Stomach (tissue), 9 donors: ENCODE data around the gene SMARCB1. TPM values are rescaled to one million over a fixed set of nuclear protein-coding genes. Genes with fewer than 3 reads are reported as not detected.

Source experiments
- DNase-seq, 2 donors: peaks; one replicate each; pipeline versions ENCODE4 v3.0.0 to v3.0.0-alpha.2; 2013 to 2019
- H3K27ac ChIP-seq, 5 donors: fragments of 200-600 bp in 4 of 5; sonication (generic) in 4 of 5; one replicate each; pipeline ENCODE4 v1.5.1; 2013 to 2019; ENCODE audit warnings: mild to moderate bottlenecking in 1 of 5, moderate library complexity in 1 of 5
- H3K27me3 ChIP-seq, 3 donors: fragments of 200-600 bp; sonication (generic); one replicate each; pipeline ENCODE4 v1.5.1; 2017 to 2019; ENCODE audit warnings: mixed run types in 1 of 3
- H3K36me3 ChIP-seq, 4 donors: fragments of 200-600 bp; sonication (generic); 1 replicate in 3 of 4; 2 replicates in 1 of 4; pipeline ENCODE4 v1.5.1; 2016 to 2019
- H3K4me1 ChIP-seq, 4 donors: fragments of 200-600 bp; sonication (generic); one replicate each; pipeline ENCODE4 v1.5.1; 2016 to 2019
- H3K4me3 ChIP-seq, 4 donors: fragments of 200-600 bp; sonication (generic) in 3 of 4; one replicate each; pipeline ENCODE4 v1.5.1; 2016 to 2019; ENCODE audit warnings: mild to moderate bottlenecking in 1 of 4
- H3K9me3 ChIP-seq, 4 donors: fragments of 200-600 bp; sonication (generic); one replicate each; pipeline ENCODE4 v1.5.1; 2016 to 2019
- CTCF ChIP-seq, 7 experiments: fragments of 450-650 bp in 4 of 7; fragments of 200-600 bp in 3 of 7; sonication (generic) in 3 of 7; IDR thresholded peaks; one replicate each; pipeline ENCODE4 v1.5.1; 2016 to 2019; ENCODE audit warnings: antibody characterized with exemption in 7 of 7, control low read depth in 2 of 7, mild to moderate bottlenecking in 1 of 7
- EP300 ChIP-seq: sonication (generic); formaldehyde crosslinking; IDR thresholded peaks from one replicate; pipeline ENCODE4 v1.6.1; 2017; ENCODE audit warnings: antibody characterized with exemption
- POLR2A ChIP-seq, 4 donors: fragments of 450-650 bp; IDR thresholded peaks; one replicate each; pipeline ENCODE4 v1.6.1; 2016; ENCODE audit warnings: antibody characterized with exemption in 4 of 4, control low read depth in 2 of 4, mild to moderate bottlenecking in 1 of 4, moderate library complexity in 1 of 4
- POLR2AphosphoS5 ChIP-seq, 3 donors: sonication (generic); formaldehyde crosslinking; IDR thresholded peaks; one replicate each; pipeline ENCODE4 v1.6.1; 2016; ENCODE audit warnings: antibody characterized with exemption in 3 of 3
- WGBS, 5 donors: extraction: QIAGEN DNeasy Blood & Tissue Kit in 3 of 5; methylation state at CpG; one replicate each; pipeline versions ENCODE4 v1.1.5 to v1.1.7; 2013 to 2018; 5-methylcytosine and 5-hydroxymethylcytosine counted together
- intact Hi-C: fragments of 100-400 bp; cut with DNase I; formaldehyde crosslinking; loops from one replicate; pipeline ENCODE4 v1.15.1; 2023; ENCODE audit warnings: low total_unique reads
- polyA plus RNA-seq, 3 donors: library from polyadenylated mRNA; stranded (reverse); fragments of 200-250 nt; gene quantifications; one replicate each; pipeline ENCODE4 v1.2.3, GENCODE V29; 2013
- total RNA-seq, 5 donors: library from RNA; depleted of rRNA; stranded (reverse); fragments of >200 nt; gene quantifications; one replicate each; pipeline versions ENCODE4 v1.1.0 to v1.2.3, GENCODE V29; 2014 to 2016
- donor health status: healthy with polysubstance abuse.
- donor health status: Bipolar disorder and iron deficiency.
- donor health status: healthy.

Gene SMARCB1
- total and polyA plus RNA-seq, 8 donors: 13.4 to 74.6 (median 40.8) TPM

- no peak overlapping the region for H3K4me3 ChIP-seq
- TF ChIP-seq CTCF (IDR thresholded peaks at IDR 0.05) (no peak), POLR2A (IDR thresholded peaks at IDR 0.05) (no peak), POLR2AphosphoS5 (IDR thresholded peaks at IDR 0.05) (no peak), EP300 (no peak)
- no peak for DNase-seq
- H3K4me1 ChIP-seq: peaks cover 27 to 70% (median 51%) of the 10 kb centered on the region in 4 donors
- no peaks in the 10 kb centered on the region for H3K9me3 ChIP-seq
- H3K27me3 ChIP-seq: no peaks in the 10 kb centered on the region
- peak overlapping the region; percentile 44 to 65 (median 61) for H3K27ac ChIP-seq
- intact Hi-C loops: no loop called here
- H3K36me3 ChIP-seq: peaks cover 18 to 77% (median 74%) of the 10 kb centered on the region in 4 donors
- WGBS, 5 donors: 80 to 95% (median 89%) methylated on average over 2 to 3 of the region's 3 CpGs
These were observed 47.6 kb downstream of the SMARCB1 start for GRCh38 chr22:23834406-23834792.

- DNase-seq: peak in 1 of 2 donors; percentile 64
- peak overlapping the region; percentile 44 to 65 (median 61) for H3K27ac ChIP-seq
- H3K4me1 ChIP-seq: peaks cover 29 to 74% (median 56%) of the 10 kb centered on the region in 4 donors
- peaks cover 17 to 72% (median 69%) of the 10 kb centered on the region in 4 donors for H3K36me3 ChIP-seq
- no peak overlapping the region for H3K4me3 ChIP-seq
- intact Hi-C loops: no loop called here
- no peak for TF ChIP-seq EP300
- H3K9me3 ChIP-seq: no peaks in the 10 kb centered on the region
- no peaks in the 10 kb centered on the region for H3K27me3 ChIP-seq
- 35 to 69% (median 51%) methylated on average over 6 to 10 of the region's 10 CpGs for WGBS, 5 donors
These were observed 48.2 kb downstream of the SMARCB1 start for GRCh38 chr22:23834793-23835483.

- peak overlapping the region; percentile 44 to 65 (median 61) for H3K27ac ChIP-seq
- H3K27me3 ChIP-seq: no peaks in the 10 kb centered on the region
- 40 to 53% (median 43%) methylated on average over 10 to 11 of the region's 11 CpGs for WGBS, 5 donors
- intact Hi-C loops: no loop called here
- no peak for DNase-seq
- H3K9me3 ChIP-seq: no peaks in the 10 kb centered on the region
- peaks cover 29 to 74% (median 56%) of the 10 kb centered on the region in 4 donors for H3K4me1 ChIP-seq
- H3K4me3 ChIP-seq: no peak overlapping the region
- peaks cover 17 to 66% (median 63%) of the 10 kb centered on the region in 4 donors for H3K36me3 ChIP-seq
- TF ChIP-seq EP300 (no peak), POLR2A (IDR thresholded peaks at IDR 0.05) (no peak), POLR2AphosphoS5 (IDR thresholded peaks at IDR 0.05) (no peak), CTCF (IDR thresholded peaks at IDR 0.05) (no peak)
These were observed 48.8 kb downstream of the SMARCB1 start for GRCh38 chr22:23835484-23836144.

GRCh38 chr22:23836281-23836680, 49.5 kb downstream of the SMARCB1 start:
- TF ChIP-seq POLR2A (IDR thresholded peaks at IDR 0.05): no peak
- TF ChIP-seq CTCF (IDR thresholded peaks at IDR 0.05): no peak
- no peak for TF ChIP-seq EP300
- TF ChIP-seq POLR2AphosphoS5 (IDR thresholded peaks at IDR 0.05): no peak
- no peak overlapping the region for H3K4me3 ChIP-seq
- no peaks in the 10 kb centered on the region for H3K27me3 ChIP-seq
- 65 to 95% (median 70%) methylated on average over 4 to 5 of the region's 5 CpGs for WGBS, 5 donors
- peaks cover 17 to 60% (median 56%) of the 10 kb centered on the region in 4 donors for H3K36me3 ChIP-seq
- intact Hi-C loops: no loop called here
- peaks cover 29 to 74% (median 56%) of the 10 kb centered on the region in 4 donors for H3K4me1 ChIP-seq
- DNase-seq: no peak
- H3K27ac ChIP-seq: peak overlapping the region in 4 of 5 donors; percentile 44 to 65 (median 52)
- H3K9me3 ChIP-seq: no peaks in the 10 kb centered on the region
